ENCODE measurements around the gene ZNF784. TPM values are rescaled to one million over a fixed set of nuclear protein-coding genes. Genes with fewer than 3 reads are reported as not detected.

The ZNF784 gene
- total and polyA plus RNA-seq, 2 of the 4 experiments (the other 2 are of a cell fraction) = 2.5 to 3.7 TPM

DNA sequence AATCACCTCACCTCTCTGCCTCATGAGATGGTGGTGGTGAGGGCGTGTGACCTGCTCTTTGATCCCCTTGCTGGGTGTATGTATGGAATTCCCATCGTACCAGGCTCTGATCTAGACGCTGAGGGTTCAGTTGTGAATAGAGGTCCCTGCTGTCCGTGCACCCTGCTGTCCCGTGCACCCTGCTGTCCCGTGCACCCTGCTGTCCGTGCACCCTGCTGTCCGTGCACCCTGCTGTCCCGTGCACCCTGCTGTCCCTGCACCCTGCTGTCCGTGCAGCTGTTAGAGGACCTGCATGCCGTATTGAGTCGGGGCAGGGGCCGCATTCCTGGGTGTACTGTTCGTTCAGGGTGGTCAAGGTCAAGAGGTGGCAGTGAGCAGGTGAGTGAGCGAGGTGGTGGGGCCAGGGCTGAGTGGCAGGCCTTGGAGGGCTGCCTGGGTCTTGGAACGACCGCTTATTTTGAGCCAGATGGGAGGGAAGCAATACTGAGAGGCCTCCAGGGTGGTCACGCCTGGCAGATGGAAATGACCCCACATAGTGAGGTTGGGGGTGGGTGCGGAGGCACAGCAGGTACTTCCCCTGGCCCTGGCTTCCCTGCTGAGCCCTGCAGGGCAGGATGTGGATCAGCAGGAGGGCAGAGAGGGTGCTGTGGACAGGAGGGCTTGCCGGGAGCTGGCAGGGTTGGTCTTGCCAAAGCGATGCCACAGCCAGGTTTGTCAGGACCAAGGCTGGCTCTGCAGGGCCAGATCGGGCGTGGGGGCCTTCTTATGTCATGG is 46.1 kb upstream of the ZNF784 start:
- H3K23ac ChIP-seq (ENCODE audit: low read depth, low read length) = no peak overlapping the region
- dilution Hi-C loops (cut with HindIII; ENCODE audit: low sequenced_read_pairs, unreplicated experiment) (no loop called here), in situ Hi-C loops (cut with MboI; ENCODE audit: low sequenced_read_pairs) (loop anchor here (25.0 kb wide), 2 partner anchors 1208 to 1533 kb away; partner anchors contain the start of genes CDC42EP5, CNOT3 and LENG9), intact Hi-C loops (cut with micrococcal nuclease) (no loop called here)
- ChIA-PET CTCF (no interaction called here), POLR2A (ENCODE audit: unreplicated experiment) (no interaction called here)
- no peak overlapping the region for H2BK20ac ChIP-seq (ENCODE audit: low read depth, low read length)
- no peak overlapping the region for H4K91ac ChIP-seq (ENCODE audit: insufficient read depth, low read depth, low read length)
- DNase-seq (peak; percentile 20), ATAC-seq (ENCODE audit: low read depth) (no peak)
- H3K27ac ChIP-seq (ENCODE audit: insufficient read depth, low read length) = no peak overlapping the region
- no peak overlapping the region for H3K18ac ChIP-seq (ENCODE audit: low read depth, low read length)
- H2AFZ ChIP-seq (replicated peaks; ENCODE audit: low read length, poor library complexity) = peak overlapping the region; percentile 38
- no peak overlapping the region for H3K4ac ChIP-seq (ENCODE audit: low read depth, low read length)
- no peaks in the 10 kb centered on the region for H3K9me1 ChIP-seq (ENCODE audit: insufficient read depth, low read length)
- H4K5ac ChIP-seq (ENCODE audit: low read depth, low read length) = no peak overlapping the region
- no peak overlapping the region for H3K14ac ChIP-seq (replicated peaks; ENCODE audit: low read depth, low read length)
- H3K4me1 ChIP-seq (ENCODE audit: control insufficient read depth, insufficient read depth, low read length) = 0 out of 2 replicates have a peak, but pooled peaks cover 2% of the 10 kb centered on the region
- H2BK15ac ChIP-seq (ENCODE audit: low read depth, low read length) = no peak overlapping the region
- no peaks in the 10 kb centered on the region for H3K27me3 ChIP-seq (ENCODE audit: control insufficient read depth, insufficient read depth, low read length)
- no peak overlapping the region for H2BK5ac ChIP-seq (ENCODE audit: low read depth, low read length, poor library complexity, severe bottlenecking)
- peaks cover 76% of the 10 kb centered on the region for H4K20me1 ChIP-seq (ENCODE audit: insufficient read depth, low read length)
- H2BK120ac ChIP-seq (ENCODE audit: low read depth, low read length) = no peak overlapping the region
- no peak overlapping the region for H3K56ac ChIP-seq (ENCODE audit: extremely low read depth, insufficient read depth, low read length)
- peaks cover 53% of the 10 kb centered on the region for H3K36me3 ChIP-seq (ENCODE audit: control insufficient read depth, insufficient read depth, low read length)
- no peak overlapping the region for H3K4me2 ChIP-seq (ENCODE audit: low read depth, low read length)
- BruUV-seq (replicated peaks) = no TSS peak
- TF ChIP-seq, protein P1, sequence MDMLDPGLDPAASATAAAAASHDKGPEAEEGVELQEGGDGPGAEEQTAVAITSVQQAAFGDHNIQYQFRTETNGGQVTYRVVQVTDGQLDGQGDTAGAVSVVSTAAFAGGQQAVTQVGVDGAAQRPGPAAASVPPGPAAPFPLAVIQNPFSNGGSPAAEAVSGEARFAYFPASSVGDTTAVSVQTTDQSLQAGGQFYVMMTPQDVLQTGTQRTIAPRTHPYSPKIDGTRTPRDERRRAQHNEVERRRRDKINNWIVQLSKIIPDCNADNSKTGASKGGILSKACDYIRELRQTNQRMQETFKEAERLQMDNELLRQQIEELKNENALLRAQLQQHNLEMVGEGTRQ (IDR thresholded peaks at IDR 0.05; ENCODE audit: low read depth, low read length) = no peak
- TF ChIP-seq, protein P2, sequence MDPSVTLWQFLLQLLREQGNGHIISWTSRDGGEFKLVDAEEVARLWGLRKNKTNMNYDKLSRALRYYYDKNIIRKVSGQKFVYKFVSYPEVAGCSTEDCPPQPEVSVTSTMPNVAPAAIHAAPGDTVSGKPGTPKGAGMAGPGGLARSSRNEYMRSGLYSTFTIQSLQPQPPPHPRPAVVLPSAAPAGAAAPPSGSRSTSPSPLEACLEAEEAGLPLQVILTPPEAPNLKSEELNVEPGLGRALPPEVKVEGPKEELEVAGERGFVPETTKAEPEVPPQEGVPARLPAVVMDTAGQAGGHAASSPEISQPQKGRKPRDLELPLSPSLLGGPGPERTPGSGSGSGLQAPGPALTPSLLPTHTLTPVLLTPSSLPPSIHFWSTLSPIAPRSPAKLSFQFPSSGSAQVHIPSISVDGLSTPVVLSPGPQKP (IDR thresholded peaks at IDR 0.05; ENCODE audit: borderline replicate concordance, low read depth, low read length) = no peak
- no peak for TF ChIP-seq CEBPB (IDR thresholded peaks at IDR 0.05; ENCODE audit: low read depth, low read length)
- TF ChIP-seq RCOR1 (IDR thresholded peaks at IDR 0.05; ENCODE audit: insufficient replicate concordance, low read length) = no peak
- no peak for TF ChIP-seq MXI1 (IDR thresholded peaks at IDR 0.05; ENCODE audit: borderline replicate concordance, low read depth, low read length)
- no peak for TF ChIP-seq MAFK (IDR thresholded peaks at IDR 0.05; ENCODE audit: low read depth, low read length)
- TF ChIP-seq, protein P3, sequence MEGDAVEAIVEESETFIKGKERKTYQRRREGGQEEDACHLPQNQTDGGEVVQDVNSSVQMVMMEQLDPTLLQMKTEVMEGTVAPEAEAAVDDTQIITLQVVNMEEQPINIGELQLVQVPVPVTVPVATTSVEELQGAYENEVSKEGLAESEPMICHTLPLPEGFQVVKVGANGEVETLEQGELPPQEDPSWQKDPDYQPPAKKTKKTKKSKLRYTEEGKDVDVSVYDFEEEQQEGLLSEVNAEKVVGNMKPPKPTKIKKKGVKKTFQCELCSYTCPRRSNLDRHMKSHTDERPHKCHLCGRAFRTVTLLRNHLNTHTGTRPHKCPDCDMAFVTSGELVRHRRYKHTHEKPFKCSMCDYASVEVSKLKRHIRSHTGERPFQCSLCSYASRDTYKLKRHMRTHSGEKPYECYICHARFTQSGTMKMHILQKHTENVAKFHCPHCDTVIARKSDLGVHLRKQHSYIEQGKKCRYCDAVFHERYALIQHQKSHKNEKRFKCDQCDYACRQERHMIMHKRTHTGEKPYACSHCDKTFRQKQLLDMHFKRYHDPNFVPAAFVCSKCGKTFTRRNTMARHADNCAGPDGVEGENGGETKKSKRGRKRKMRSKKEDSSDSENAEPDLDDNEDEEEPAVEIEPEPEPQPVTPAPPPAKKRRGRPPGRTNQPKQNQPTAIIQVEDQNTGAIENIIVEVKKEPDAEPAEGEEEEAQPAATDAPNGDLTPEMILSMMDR (conservative IDR thresholded peaks at IDR 0.05; ENCODE audit: low read depth, low read length) = no peak
- no peak for TF ChIP-seq RFX5 (IDR thresholded peaks at IDR 0.05; ENCODE audit: low read depth, low read length)
- no peak overlapping the region for H2AK5ac ChIP-seq (ENCODE audit: low read depth, low read length)
- peak overlapping the region; percentile 7 for H2AK9ac ChIP-seq (replicated peaks; ENCODE audit: low read depth, low read length, poor library complexity)
- no peaks in the 10 kb centered on the region for H3K9me3 ChIP-seq (ENCODE audit: control insufficient read depth, insufficient read depth, low read length)
- no peak overlapping the region for H3K4me3 ChIP-seq (ENCODE audit: insufficient read depth, low read depth, low read length)
- peaks cover 20 to 54% of the 10 kb centered on the region in 2 experiments for H3K79me1 ChIP-seq (ENCODE audit: low read depth in 1 of 2, low read length in 2 of 2)
- no peak overlapping the region for H3K9ac ChIP-seq (ENCODE audit: low read depth, low read length)
- WGBS, 2 experiments (ENCODE audit: extremely low coverage in 2 of 2, insufficient read length in 1 of 2) = 75% methylated on average over 16 of the region's 23 CpGs; no CpG with 5 or more reads in 1 of the 2 experiments
- H4K8ac ChIP-seq (ENCODE audit: low read depth in 2 of 2, low read length in 2 of 2) = no peak overlapping the region

Data from IMR-90 (cell line).